GM23248 (cell line): ENCODE measurements around the gene SPAG17. TPM values are rescaled to one million over a fixed set of nuclear protein-coding genes. Genes with fewer than 3 reads are reported as not detected.

Source experiments
- DNase-seq: peaks from one replicate; pipeline ENCODE4 v3.0.0-alpha.2; 2015
- H2AFZ ChIP-seq: fragments of 200-600 bp; sonication (generic); 2 replicates; pipeline ENCODE4 v1.6.1; 2016; ENCODE audit warnings: antibody characterized with exemption
- H3F3A ChIP-seq: fragments of 200-600 bp; sonication (generic); 2 replicates; pipeline ENCODE4 v1.6.1; 2016; ENCODE audit warnings: mild to moderate bottlenecking, antibody characterized with exemption, mixed run types; ENCODE audit not compliant: insufficient read depth
- H3K27ac ChIP-seq: fragments of 200-600 bp; sonication (generic); 2 replicates; pipeline ENCODE4 v1.5.1; 2016; ENCODE audit warnings: mild to moderate bottlenecking
- H3K27me3 ChIP-seq: fragments of 200-600 bp; sonication (generic); replicated peaks from 2 replicates; pipeline ENCODE4 v1.6.1; 2016; ENCODE audit warnings: mild to moderate bottlenecking; ENCODE audit not compliant: insufficient read depth
- H3K36me3 ChIP-seq: fragments of 200-600 bp; sonication (generic); 2 replicates; pipeline ENCODE4 v1.6.1; 2016; ENCODE audit warnings: low read depth, mild to moderate bottlenecking
- H3K4me1 ChIP-seq: fragments of 200-600 bp; sonication (generic); 2 replicates; pipeline ENCODE4 v1.6.1; 2016; ENCODE audit warnings: mild to moderate bottlenecking; ENCODE audit not compliant: insufficient read depth
- H3K4me2 ChIP-seq: fragments of 200-600 bp; sonication (generic); one replicate; pipeline ENCODE4 v1.6.1; 2016; ENCODE audit warnings: mild to moderate bottlenecking; ENCODE audit not compliant: unreplicated experiment
- H3K4me3 ChIP-seq: fragments of 200-600 bp; sonication (generic); 2 replicates; pipeline ENCODE4 v1.5.1; 2016; ENCODE audit warnings: mild to moderate bottlenecking
- H3K79me2 ChIP-seq: fragments of 200-600 bp; sonication (generic); 2 replicates; pipeline ENCODE4 v1.6.1; 2016; ENCODE audit warnings: mild to moderate bottlenecking; ENCODE audit not compliant: insufficient read depth
- H3K9ac ChIP-seq: fragments of 200-600 bp; sonication (generic); 2 replicates; pipeline ENCODE4 v1.6.1; 2016; ENCODE audit warnings: mild to moderate bottlenecking
- H3K9me2 ChIP-seq: fragments of 200-600 bp; sonication (generic); 2 replicates; pipeline ENCODE4 v1.6.1; 2016; ENCODE audit warnings: mixed run types, mild to moderate bottlenecking, moderate library complexity; ENCODE audit not compliant: insufficient read depth
- H3K9me3 ChIP-seq: fragments of 200-600 bp; sonication (generic); one replicate; pipeline ENCODE4 v1.6.1; 2017; ENCODE audit warnings: low read depth
- H4K20me1 ChIP-seq: fragments of 200-600 bp; sonication (generic); 2 replicates; pipeline ENCODE4 v1.6.0; 2016; ENCODE audit not compliant: insufficient read depth
- EZH2 ChIP-seq: fragments of 200-600 bp; sonication (generic); IDR thresholded peaks from 2 replicates; pipeline ENCODE4 v1.6.1; 2018; ENCODE audit warnings: antibody characterized with exemption, mild to moderate bottlenecking; ENCODE audit not compliant: insufficient read depth, poor library complexity, severe bottlenecking
- EZH2phosphoT487 ChIP-seq: fragments of 200-600 bp; sonication (generic); IDR thresholded peaks from 2 replicates; pipeline ENCODE4 v1.6.1; 2018; ENCODE audit warnings: antibody characterized with exemption, moderate library complexity, mild to moderate bottlenecking, low read depth; ENCODE audit not compliant: insufficient read depth
- WGBS, 2 experiments: methylation state at CpG; one replicate each; pipeline ENCODE4 v1.1.6; 2015 to 2017; ENCODE audit warnings: low lambda C conversion rate in 2 of 2, low coverage in 1 of 2; ENCODE audit errors: missing lambda C conversion rate in 2 of 2; 5-methylcytosine and 5-hydroxymethylcytosine counted together
- in situ Hi-C: fragments of 300-500 bp; cut with MboI; formaldehyde crosslinking; loops from 2 replicates; pipeline ENCODE4 v1.15.0; 2020
- polyA plus RNA-seq: library from polyadenylated mRNA; unstranded; fragments of >200 nt; fragmentation: Nextera tagmentation; extraction: Ambion mirVana; gene quantifications from 2 replicates; pipeline ENCODE4 v1.2.1, GENCODE V29; 2016
- total RNA-seq: library from RNA; depleted of rRNA; stranded (reverse); fragments of >200 nt; shearing (Covaris generic); gene quantifications from 2 replicates; pipeline ENCODE4 v1.2.3, GENCODE V29; 2014

Gene SPAG17
- total and polyA plus RNA-seq, 2 experiments from 2014 or later, result 0.15 TPM; not detected in 1

DNA sequence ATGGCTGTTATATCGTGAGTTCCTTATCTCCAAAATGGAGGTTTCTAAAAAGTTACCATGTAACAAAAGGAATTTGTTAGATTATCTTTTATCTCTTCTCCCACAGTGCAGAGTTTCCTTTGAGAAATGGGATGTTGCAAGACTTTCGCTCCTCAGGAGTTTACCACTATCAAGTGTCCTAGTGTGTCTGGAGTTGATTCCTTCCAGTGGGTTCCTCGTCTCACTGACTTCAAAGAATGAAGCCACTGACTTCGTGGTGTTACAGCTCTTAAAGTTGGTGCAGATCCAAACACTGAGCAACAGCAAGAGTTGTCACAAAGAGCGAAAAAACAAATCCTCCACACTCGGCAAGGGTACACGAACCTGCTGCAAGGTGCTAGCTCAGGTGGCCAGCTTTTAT is 37.0 kb downstream of the SPAG17 start:
- Histone ChIP-seq H3K9ac (peak overlapping the region; percentile 35; the same call in 1 of the 2 replicates), H3K27me3 (no peaks in the 10 kb centered on the region), H3K9me2 (no peaks in the 10 kb centered on the region), H3K36me3 (no peaks in the 10 kb centered on the region), H3K9me3 (no peaks in the 10 kb centered on the region), H2AFZ (peak overlapping the region; percentile 31; the same call in 1 of the 2 replicates), H3K4me1 (peaks cover 49% of the 10 kb centered on the region), H3K4me2 (peak overlapping the region; percentile 82), H3K4me3 (peak overlapping the region; percentile 33), H4K20me1 (no peaks in the 10 kb centered on the region), H3F3A (peaks cover 32% of the 10 kb centered on the region), H3K27ac (peak overlapping the region; percentile 75), H3K79me2 (no peaks in the 10 kb centered on the region)
- in situ Hi-C loops, result no loop called here
- TF ChIP-seq EZH2, result no peak
- TF ChIP-seq EZH2phosphoT487, result no peak
- whole genome bisulfite sequencing, 2 experiments, result 51 to 55% methylated on average over 7 of the region's 7 CpGs
- peak; percentile 48 for DNase-seq

DNA sequence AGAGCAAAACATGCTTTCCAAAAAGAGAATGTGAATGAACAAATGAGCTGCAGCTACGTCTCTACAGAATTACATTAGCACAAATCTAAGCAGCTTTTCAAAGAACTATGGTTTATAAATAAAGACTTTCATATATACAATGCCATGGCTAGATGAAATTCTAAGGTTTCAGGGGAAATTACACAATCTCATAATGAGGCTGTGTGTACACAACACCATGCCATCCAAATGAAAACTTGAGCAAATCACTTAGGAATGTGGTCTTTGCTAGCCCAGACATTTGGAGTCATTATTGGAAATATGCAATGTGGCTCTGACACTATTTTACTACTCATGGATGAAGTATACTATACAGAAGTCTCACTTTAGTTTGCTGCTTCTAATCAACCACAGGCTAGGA is 37.5 kb downstream of the SPAG17 start:
- in situ Hi-C loops, result no loop called here
- H3K4me2 ChIP-seq, result peak overlapping the region; percentile 82
- no peaks in the 10 kb centered on the region for H3K27me3 ChIP-seq
- H2AFZ ChIP-seq, result peak overlapping the region; percentile 31; the same call in 1 of the 2 replicates
- H3K9me3 ChIP-seq, result no peaks in the 10 kb centered on the region
- peak; percentile 90 for DNase-seq
- no peak for TF ChIP-seq EZH2
- TF ChIP-seq EZH2phosphoT487, result no peak
- no peaks in the 10 kb centered on the region for H4K20me1 ChIP-seq
- peak overlapping the region; percentile 33 for H3K4me3 ChIP-seq
- 0% methylated on average over 1 of the region's 1 CpG for WGBS, 2 experiments
- peaks cover 51% of the 10 kb centered on the region for H3K4me1 ChIP-seq
- H3K9ac ChIP-seq, result peak overlapping the region; percentile 35; the same call in 1 of the 2 replicates
- H3K9me2 ChIP-seq, result no peaks in the 10 kb centered on the region
- no peaks in the 10 kb centered on the region for H3K36me3 ChIP-seq
- H3K79me2 ChIP-seq, result no peaks in the 10 kb centered on the region
- H3F3A ChIP-seq, result peaks cover 32% of the 10 kb centered on the region
- peak overlapping the region; percentile 75 for H3K27ac ChIP-seq

DNA sequence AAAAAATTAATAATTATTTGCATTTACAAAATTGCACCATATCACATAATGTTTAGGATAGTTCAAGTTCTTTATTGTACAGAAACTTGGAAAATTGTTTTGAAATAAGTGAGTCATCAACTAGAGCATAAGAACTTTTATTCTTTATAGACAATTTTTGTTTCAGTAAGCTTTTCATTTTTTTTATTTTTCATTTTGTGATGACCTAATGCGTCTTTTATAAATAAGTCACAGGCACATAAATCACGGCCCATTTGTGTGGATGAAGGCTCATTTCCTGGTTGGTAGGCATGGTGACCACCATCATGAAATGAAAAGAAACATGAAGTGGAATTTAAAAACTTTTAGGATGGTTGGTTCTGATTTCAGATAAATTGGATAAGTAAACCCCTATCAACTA is 39.3 kb downstream of the SPAG17 start:
- H3F3A ChIP-seq, result peaks cover 32% of the 10 kb centered on the region
- no peak overlapping the region for H3K4me3 ChIP-seq
- in situ Hi-C loops, result no loop called here
- no peak overlapping the region for H3K4me2 ChIP-seq
- no peaks in the 10 kb centered on the region for H3K27me3 ChIP-seq
- H3K79me2 ChIP-seq, result no peaks in the 10 kb centered on the region
- WGBS, 2 experiments, result 98% methylated on average over 2 of the region's 2 CpGs
- DNase-seq, result peak; percentile 13
- H3K9ac ChIP-seq, result no peak overlapping the region
- H3K27ac ChIP-seq, result no peak overlapping the region
- H4K20me1 ChIP-seq, result no peaks in the 10 kb centered on the region
- no peaks in the 10 kb centered on the region for H3K9me2 ChIP-seq
- no peaks in the 10 kb centered on the region for H3K36me3 ChIP-seq
- TF ChIP-seq EZH2phosphoT487 (no peak), EZH2 (no peak)
- peaks cover 48% of the 10 kb centered on the region for H3K4me1 ChIP-seq
- H2AFZ ChIP-seq, result no peak overlapping the region
- H3K9me3 ChIP-seq, result no peaks in the 10 kb centered on the region

DNA sequence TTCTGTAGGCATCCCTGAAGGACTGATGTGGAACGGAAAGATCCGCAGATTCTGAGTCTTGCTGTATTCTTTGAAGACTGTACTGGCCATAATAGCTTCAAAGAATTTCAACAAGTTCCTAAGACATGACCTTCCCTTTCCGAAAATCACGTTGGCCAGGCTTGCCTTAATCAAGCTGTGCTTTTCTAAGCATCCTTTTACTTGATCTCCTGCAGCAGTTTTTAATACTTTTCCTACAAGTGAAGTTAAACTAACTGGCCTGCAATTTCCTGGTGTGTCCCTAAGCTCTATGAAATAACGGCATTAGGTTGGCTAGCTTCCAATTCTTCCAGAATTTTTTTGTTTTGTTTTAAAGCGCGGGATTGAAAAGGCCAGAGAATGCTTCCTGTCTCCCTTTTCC is 40.3 kb downstream of the SPAG17 start:
- Histone ChIP-seq H3K4me2 (peak overlapping the region; percentile 4), H3K27me3 (no peaks in the 10 kb centered on the region), H3K27ac (no peak overlapping the region), H3K4me3 (no peak overlapping the region), H3K9ac (no peak overlapping the region), H3K79me2 (no peaks in the 10 kb centered on the region), H3K36me3 (no peaks in the 10 kb centered on the region), H3K4me1 (peaks cover 48% of the 10 kb centered on the region), H3K9me3 (no peaks in the 10 kb centered on the region), H2AFZ (peak overlapping the region; percentile 41), H3K9me2 (no peaks in the 10 kb centered on the region), H3F3A (peaks cover 32% of the 10 kb centered on the region), H4K20me1 (no peaks in the 10 kb centered on the region)
- 26 to 32% methylated on average over 7 of the region's 7 CpGs for WGBS, 2 experiments
- in situ Hi-C loops, result no loop called here
- TF ChIP-seq EZH2 (no peak), EZH2phosphoT487 (no peak)
- DNase-seq, result peak; percentile 14

DNA sequence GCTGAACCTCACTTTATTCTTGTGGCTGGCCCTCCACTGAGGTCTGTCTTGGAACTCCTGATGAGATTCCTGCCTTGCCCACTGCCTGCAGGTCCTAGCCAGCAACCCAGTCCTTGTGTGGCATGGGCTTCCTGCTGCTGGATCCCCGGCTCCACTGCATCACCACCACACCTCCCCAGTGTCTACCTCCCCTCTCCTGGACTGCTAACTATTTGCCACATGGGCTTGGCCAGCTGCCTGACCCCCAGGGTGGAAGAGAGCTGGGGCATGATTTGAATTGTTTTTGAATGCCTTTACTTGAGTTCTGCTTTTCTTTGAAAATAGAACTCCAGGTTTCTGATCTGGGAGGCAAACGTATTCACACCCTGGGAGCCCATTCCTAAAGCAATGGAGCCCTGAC is 41.2 kb downstream of the SPAG17 start:
- WGBS, 2 experiments, result 67 to 75% methylated on average over 2 of the region's 2 CpGs
- Histone ChIP-seq H2AFZ (no peak overlapping the region), H3K4me2 (no peak overlapping the region), H3K27me3 (no peaks in the 10 kb centered on the region), H3K4me3 (no peak overlapping the region), H3K4me1 (peaks cover 45% of the 10 kb centered on the region), H3F3A (peaks cover 29% of the 10 kb centered on the region), H3K27ac (no peak overlapping the region), H3K9ac (no peak overlapping the region), H3K79me2 (no peaks in the 10 kb centered on the region), H4K20me1 (no peaks in the 10 kb centered on the region), H3K36me3 (no peaks in the 10 kb centered on the region), H3K9me3 (no peaks in the 10 kb centered on the region), H3K9me2 (no peaks in the 10 kb centered on the region)
- DNase-seq, result no peak
- in situ Hi-C loops, result no loop called here
- TF ChIP-seq EZH2 (no peak), EZH2phosphoT487 (no peak)
